Right lung (tissue), 5 donors: ENCODE measurements around the gene MKLN1. TPM values are rescaled to one million over a fixed set of nuclear protein-coding genes. Genes with fewer than 3 reads are reported as not detected.
"Not testable (repeated sequence)": the region's sequence is repeated elsewhere in the genome, so short reads cannot be mapped to it uniquely, and the experiment has no call there.

ENCODE experiments used
- DNase-seq, 2 donors: peaks; one replicate each; pipeline ENCODE4 v3.0.0-alpha.2; 2013
- polyA plus RNA-seq, 5 donors: library from polyadenylated mRNA; unstranded; fragments of 120-200 nt; gene quantifications; one replicate each; pipeline versions ENCODE4 v1.2.1 to v1.2.3, GENCODE V29; 2013; ENCODE audit warnings: inconsistent platforms in 1 of 5, low replicate concordance in 1 of 5; ENCODE audit not compliant: insufficient read length in 5 of 5, insufficient read depth in 1 of 5

MKLN1 gene
- polyA plus RNA-seq, 5 donors = 17.8 to 49.3 (median 43.6) TPM

DNA sequence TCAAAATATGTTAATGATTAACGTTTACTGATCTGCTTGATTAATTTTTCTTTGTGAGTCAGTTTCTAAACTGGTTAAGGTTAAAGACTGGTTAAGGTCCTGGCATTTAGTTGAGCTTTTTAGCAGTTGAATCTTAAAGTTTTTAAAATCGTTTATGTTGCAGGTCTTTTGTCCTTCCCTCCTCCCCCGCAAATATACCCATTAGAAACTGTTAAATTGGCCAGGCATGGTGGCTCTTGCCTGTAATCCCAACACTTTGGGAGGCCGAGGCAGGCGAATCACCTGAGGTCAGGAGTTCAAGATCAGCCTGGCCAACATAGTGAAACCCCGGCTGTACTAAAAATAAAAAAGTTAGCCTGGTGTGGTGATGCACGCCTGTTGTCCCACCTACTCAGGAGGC lies 127.9 kb downstream of the MKLN1 start:
- DNase-seq = no peak

DNA sequence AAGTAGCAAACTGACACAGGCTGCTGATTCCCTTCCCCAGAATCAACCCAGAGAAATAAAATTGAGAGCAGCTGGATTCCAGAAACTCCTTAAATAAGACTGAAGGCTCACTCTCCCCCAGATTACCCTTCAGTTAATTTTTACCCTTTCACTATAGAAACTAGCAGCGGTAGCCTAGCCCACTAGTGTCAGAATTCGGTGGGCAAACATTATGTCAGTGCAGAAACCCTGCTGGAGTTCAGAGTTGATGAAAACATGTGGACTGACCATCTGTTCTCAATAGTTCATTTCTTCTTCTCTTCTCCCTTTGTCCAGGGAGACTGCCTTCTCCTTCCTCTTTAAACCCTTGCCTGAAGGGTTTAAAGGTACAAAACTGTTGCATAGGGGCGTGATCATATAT lies 128.7 kb downstream of the MKLN1 start:
- DNase-seq = no peak

DNA sequence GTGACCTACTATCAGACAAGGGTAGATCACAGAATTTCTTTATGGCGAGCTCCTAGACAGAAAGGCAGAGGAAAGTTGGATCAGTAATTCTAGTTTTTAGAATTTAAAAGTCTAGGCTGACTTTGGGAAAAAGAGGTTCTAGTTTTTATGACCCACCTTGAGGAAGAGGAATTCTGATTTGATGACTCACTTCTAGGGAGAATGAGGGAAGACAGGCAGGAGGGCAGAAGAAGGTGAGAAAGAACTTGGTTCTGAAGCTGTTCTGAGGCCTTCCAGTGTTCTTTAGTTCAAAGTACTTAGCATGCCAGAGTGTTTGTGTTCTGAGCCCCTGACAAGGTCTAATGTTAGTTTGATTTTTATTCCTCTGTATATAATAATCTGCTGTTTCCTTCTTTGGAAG lies 131.6 kb downstream of the MKLN1 start:
- no peak for DNase-seq

DNA sequence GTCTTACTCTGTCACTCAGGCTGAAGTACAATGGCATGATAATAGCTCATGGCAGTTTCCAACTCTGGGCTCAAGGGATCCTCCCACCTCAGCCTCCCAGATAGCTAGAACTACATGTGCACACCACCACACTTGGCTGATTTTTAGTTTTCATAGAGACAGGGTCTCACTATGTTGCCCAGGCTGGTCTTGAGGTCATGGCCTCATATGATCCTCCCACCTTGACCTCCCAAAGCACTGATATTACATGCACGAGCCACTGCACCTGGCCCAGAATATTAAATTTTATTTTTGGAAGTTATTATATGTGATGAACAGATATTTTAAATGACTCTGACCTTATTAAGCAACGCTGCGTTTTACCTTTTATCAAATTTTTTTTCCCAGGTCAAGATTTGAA lies 134.4 kb downstream of the MKLN1 start:
- DNase-seq = no peak

DNA sequence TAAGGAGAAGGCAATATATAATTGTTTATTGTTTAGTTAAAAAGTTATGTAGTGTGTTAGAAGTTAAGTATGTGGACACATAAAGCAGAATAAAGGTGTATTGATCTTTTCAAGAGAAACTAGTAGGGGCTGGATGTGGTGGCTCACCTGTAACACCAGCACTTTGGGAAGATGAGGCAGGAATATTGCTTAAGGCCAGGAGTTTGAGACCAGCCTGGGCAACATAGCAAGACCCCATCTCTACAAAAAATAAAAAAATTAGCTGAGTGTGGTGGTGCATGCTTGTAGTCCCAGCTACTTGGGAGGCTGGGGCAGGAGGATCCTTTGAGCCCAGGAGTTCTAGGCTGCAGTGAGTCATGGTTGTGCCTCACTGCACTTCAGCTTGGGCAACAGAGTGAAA lies 135.0 kb downstream of the MKLN1 start:
- DNase-seq = not testable (repeated sequence)

DNA sequence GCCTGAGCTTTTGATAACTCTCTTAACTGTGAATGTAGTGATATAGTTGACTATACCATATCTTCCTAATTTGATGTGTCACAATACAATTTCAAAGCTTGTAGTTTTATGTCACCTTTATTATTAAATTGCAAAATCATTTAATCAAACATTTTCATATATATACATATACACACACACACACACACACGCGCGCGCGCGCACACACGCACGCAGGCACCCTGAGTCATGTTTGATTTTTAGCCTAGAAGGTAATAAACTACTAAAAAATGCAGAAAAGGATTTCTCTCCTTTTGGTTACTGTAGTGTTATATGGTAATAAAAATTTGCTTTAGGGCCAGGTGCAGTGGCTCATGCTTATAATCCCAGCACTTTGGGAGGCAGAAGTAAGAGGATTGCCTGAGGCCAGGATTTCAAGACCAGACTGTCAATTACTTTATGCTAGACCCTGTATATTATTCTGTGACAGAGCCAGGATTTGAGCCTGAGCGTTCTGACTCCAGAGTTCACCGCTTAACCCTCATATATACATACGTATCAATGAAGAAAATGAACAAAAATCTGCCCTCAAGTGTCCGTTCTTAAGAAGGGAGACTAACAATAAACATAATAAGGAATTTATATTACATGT lies 139.2 kb downstream of the MKLN1 start:
- no peak for DNase-seq

DNA sequence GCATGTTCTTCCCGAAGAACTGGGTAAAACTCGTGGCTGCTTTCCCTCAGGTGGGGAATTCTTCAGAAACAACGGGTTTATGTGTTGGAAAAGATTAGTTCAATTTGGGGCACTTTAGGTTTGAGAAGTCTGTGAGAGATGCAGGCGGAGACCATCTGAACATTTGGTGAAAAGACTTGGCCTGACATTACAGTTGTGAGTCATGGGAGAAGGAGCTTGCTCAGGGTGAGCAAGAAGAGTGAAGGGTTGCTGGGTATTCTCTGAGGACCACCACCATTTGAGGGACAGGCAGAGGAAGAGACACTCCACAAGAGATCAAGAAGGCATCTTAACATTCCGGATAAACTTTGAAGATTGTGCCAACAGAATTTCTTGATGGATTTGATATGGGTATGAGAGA lies 140.1 kb downstream of the MKLN1 start:
- no peak for DNase-seq

DNA sequence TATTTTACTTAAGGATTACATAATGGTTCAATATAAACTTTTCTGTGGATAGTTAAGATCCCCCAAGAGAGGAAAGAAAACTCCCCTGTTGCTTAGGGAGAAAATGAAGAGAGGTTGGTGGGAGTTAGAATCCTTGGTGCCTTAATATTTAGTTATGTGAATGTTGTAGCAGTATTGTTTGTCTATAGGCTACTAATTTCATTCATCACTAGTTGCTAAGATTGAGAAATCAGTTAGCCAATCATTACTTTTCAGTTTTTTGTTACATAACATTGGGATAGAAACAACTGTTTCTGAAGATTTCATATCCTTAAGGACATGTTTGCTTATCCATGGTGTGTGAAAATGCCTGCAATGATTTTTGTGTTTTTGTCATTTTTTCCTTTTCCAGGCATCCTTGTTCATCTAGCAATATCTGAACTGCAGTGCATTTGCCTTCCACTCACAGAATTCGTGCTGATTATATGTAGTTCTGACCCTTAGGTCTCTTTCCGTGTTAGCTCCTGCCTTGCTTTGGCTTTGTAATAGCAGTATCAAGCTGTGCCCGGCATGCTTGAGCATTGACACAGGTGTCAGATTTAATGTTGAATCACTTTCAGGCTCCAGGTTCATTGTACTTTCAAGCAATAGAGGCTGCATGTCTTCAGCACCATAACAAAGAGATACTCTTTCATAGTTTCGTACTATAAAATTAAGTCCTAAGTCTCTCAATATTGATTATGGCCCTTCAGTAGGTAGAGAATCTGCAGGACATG lies 143.8 kb downstream of the MKLN1 start:
- DNase-seq = no peak

DNA sequence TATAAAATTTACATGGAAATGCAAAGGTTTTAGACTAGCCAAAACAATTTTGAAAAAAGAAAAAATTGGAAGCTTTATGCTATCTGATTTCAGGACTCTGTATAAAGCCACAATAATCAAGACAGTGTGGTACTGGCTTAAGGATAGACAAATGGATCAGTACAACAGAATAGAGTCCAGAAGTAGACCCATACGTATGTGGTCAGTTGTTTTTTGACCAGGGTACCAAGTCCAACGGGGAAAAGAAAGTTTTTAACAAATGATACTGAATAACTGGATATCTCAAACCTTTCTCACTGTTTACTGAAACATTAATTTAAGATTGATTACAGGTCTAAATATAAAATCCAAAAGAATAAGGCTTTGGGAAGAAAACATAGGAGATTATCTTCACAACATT lies 149.1 kb downstream of the MKLN1 start:
- no peak for DNase-seq

DNA sequence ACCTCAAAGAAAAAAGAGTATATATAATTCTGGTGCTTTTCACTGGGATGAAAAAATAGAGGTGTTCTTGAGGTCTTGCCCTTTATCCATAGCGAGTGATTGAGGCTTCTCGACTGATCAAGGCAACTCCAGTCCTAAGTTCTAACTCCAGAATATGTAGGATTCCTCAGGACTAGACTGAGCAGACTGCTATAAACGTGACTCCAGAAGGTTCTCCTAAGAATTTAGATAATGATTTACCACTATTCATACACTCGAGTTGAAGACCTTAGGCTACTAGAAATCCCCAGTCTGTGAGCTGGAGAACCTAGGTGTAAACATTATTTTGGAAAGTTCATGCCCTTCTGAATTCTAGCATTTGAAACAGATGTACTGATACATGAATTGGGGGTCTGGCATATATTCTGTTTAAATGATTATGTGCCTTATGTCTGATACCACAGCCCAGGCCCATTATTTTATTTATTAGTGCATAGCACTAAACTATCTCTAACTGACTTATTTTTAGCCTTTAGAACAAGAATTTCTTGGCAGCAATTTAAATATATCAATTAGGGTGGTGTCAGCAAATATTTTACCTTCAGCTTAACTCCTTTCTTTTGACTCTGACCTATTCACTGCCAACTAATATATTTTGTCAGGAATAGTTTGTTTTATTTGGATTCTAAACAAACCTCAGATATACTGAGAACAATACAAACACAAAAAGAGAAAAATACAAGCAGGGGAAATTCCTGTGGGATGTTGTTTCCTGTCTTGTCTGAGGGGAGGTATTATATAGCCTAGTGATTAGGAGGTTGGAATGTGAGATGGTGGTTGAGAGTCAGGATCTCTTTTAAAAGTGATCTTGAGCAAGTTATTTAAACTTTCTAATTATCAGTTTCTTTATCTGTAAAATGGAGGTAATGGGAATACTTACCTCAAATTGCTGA lies 153.0 kb downstream of the MKLN1 start:
- no peak for DNase-seq

DNA sequence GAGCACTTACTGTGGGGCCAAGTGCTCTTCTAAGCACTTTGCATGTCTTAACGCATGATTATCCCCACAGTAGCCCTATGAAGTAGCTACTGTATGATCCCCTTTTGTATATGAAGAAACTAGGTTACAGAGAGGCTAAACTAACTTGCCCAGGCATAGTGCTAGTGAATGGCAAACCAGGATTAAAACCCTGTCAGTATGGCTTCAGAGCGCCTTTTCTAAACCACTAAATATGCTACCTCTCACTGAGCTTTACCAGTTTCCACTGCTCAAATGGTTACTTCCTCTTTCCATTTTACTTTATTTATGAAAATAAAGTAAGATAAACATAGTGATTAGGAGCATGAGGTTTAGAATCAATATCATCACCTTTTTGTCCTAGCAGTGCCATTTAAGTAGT lies 155.1 kb downstream of the MKLN1 start:
- DNase-seq = no peak

DNA sequence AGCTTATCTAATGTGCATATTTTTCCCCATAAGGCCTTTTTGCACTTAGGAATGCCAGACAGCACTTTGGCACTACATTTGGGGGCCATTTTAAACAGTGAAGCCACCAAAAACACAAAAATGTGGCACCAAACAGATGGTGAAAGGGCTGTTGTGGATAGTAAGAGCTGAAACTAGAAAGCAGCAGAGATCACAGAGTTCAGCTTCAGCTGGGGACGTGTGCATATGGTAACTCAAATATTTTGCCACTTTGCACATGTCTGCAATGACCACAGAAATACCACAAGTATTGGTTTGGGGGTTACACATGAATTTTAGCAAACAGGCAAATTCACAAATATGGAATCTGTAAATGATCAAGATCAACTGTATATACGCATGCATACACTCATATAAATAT lies 155.9 kb downstream of the MKLN1 start:
- no peak for DNase-seq

DNA sequence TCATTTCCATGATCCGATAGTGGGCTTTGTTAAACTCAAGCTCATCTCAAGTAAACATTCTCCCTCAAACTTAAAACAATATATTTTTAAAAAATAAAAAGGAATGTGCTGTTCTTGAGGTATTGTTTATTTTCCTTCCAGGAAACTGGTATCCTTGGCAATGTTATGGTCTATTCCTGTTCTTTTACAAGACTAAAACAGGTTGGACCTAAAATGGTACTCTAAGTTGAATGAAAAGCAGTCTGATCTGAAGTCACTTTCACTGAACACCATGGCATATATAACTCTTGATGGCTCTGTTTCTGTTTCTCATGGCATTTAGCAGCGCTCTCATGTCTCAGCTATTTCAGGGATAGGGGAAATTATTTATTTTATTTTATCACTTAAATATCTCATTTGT lies 158.7 kb downstream of the MKLN1 start:
- DNase-seq = no peak

DNA sequence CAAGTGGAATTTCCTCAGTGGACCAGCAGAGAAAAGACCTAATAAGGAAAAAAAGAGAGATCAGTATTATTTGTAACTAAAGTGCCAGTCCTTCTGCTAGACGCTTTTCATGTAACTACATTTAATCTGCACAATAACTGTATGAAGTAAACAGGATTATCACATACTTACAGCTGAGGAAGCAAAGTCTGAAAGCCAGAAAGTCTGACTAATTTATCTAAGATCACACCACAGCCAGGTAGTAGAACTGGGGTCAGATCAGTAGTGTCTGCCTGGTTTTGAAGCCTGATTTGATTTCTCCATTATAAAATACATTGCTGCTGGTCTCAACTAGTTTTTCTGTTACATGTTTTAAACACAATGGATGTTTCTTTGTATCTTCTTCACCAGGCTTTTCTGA lies 159.5 kb downstream of the MKLN1 start:
- no peak for DNase-seq

DNA sequence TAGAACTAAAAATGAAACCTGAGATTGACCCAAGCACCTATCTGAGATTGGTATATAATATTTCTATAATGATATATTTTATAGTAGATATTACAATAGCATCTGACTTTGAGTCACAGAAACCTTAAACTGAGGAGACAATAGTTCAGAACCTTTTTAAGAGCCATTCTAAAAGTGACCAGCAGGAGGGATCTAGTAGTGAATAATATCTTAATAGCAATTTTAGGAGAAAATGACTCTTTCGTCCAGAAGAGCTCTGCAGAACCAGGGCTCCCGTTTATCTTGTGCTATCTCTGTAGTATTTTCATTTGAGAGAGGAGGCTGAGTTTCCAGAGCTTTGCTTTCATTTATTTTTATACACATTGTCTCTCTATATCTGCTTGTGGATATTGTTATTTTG lies 160.7 kb downstream of the MKLN1 start:
- no peak for DNase-seq

DNA sequence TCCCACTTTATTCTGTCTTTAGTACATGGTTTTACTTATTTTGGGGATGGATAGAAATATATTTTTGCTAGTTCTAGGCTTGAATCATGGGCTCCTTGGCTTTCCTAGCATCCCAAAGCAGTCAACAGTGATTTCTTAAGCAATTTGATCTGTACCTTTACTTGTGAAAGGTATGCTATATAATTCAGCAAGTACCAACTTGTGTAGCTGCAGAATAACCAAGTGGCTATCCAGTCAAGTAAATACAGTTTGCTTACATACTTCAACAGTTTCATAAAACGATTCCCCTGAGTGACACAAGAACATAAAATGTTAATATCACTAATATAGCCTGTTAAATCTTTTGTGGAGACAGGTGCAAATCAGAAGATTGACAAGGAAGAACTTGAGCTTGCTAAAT lies 161.5 kb downstream of the MKLN1 start:
- DNase-seq = no peak

DNA sequence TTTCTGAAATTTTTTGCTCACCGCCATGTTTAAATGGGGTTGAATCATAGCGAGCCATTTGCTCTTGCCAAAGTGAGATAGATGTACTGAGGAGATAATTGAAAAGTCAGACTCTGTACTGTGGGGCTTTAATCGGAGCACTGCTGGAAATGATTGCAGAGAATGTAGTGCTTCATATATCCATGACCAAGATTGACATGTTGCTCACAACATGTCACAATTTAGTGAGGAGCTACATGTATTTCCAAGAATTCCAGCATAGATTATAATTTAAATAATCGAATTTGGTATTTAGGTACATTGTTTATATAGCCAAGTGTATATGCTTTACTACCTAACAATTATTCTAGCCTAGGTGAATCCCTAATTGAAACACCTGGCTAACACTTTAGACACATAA lies 162.2 kb downstream of the MKLN1 start:
- DNase-seq = no peak

DNA sequence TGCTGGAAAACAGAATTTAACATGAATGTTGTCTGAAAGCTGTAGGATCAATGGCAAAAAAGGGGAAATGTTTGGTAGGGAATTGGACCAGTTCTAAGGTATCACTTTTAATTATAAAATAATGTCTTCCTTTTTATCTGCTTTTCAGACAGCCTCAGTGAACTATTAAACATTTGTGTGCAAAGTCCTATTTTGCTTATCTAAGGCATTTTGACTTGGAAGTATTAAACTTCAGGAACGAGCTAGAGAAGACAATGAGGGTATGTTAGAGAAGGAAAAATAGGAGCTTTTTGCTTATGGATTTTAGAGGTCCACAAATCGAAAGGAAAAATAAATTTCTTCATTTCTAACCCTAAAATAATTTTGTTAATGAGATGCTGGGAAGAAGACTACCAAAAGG lies 165.4 kb downstream of the MKLN1 start:
- no peak for DNase-seq

DNA sequence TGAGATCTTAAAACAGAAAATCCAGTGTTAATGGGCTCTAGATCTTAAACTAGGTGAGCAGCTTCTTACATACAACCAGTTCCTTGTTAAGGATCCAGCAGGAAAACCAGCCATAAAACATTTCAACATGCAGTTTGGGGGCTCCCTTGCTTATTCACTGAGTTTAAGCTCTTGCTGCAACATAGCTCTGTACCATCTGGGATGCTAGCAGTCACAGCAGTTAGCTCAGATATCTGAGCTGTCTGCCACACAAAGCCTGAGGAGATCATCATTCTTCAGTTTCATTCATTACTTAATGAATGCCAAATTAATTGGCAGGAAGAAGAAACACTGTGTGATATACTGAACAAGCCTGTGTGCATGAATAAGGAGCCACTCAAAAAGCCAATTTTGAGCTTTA lies 165.9 kb downstream of the MKLN1 start:
- DNase-seq = no peak

DNA sequence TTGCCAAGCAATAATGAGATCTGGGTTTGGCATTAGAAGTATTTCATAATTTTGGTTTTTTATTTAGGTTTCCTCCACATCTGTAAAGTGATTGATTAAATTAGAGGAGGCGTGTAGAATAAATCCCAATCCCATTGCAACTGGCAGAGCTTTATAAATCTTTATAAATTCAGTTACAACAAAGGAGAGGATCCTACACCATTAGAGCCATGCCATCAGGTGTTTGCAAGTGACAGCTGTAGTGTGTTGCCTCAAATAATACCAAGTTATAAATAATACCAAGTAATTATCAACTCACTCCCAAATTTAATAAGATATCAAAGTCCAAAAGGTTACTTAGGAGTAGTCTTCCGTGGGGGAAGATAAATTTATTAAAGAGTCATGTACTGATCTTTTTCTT lies 166.5 kb downstream of the MKLN1 start:
- DNase-seq = no peak

DNA sequence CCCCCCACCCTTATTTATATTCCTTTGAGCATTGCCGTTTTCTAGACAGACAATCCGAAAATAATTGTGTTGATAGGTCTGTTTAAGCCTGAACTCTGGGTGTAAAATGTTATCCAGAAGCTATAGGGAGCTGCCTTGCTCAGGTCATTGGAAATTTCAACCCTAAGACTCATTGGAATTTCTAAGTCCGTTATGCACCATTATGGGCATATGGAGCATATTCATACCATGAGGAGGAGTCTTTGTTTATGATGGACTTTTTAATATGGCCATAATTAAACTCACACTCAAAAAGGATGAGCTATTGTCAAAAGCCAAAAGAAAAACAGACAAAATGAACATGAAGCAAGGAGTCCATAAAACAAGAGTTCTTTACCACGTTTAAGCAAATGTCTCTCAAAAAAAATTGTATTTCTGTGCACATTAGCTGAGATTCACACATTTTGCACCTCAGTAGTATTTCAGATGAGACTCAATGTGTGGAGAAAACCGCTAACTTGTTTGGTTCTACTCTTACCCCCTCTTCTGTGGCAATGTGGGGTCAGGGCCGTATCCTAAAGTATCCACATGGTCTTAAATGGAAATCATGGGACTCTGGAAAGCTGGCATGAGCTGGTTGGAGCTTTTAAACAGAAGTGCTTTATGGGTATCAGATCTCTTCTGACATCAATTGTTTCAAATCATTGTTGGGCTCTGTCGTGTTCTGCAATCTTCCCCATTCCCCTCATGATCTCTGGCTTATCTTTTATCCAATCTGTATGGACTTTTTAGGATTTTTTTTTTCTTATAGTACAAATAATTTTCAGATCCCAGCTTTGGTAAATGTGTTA lies 168.2 kb downstream of the MKLN1 start:
- no peak for DNase-seq

DNA sequence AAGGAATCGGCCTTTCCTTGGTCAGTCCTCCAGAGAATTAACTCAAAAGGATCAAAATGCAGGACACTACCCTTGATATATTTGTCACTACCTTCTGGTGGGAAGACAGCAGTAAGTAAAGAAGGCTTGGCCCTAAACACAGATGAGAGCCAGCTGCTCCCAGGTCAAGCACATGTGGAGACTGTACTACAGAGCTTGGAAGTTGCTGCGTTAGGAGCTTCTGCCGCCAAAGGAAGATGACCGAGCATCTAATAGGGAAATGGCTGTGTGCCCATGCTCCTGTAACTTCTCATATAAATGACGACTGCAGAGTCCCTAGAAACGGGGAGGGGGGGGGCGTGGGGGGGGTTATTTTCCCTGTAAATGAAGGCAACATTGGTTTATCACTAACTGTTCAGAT lies 169.8 kb downstream of the MKLN1 start:
- DNase-seq = no peak
